HEK293 (cell line): Measurements from ENCODE around the gene NHSL2.
A peak's percentile ranks its signal among the peaks of the same experiment; 100 is the strongest.

Experiments
- CTCF ChIA-PET: fragments of 350-600 bp; formaldehyde crosslinking; extraction: SDS; loops from one replicate; lab custom pipeline; 2021; ENCODE audit warnings: antibody characterized with exemption; lab: Yijun Ruan, JAX
- POLR2A ChIA-PET: fragments of 300-600 bp; formaldehyde crosslinking; extraction: SDS; loops from one replicate; lab custom pipeline; 2020; ENCODE audit warnings: antibody characterized with exemption, inconsistent platforms; lab: Yijun Ruan, JAX
- H3K27ac ChIP-seq: fragments of 200-500 bp; sonication (Bioruptor generic); 2 replicates; pipeline ENCODE4 v1.5.1; 2014; ENCODE audit warnings: low read depth, low read length, control low read depth, inconsistent platforms; ENCODE audit errors: extremely low read depth
- H3K36me3 ChIP-seq, 2 experiments: fragments of 200-500 bp in 1 of 2; sonication (Bioruptor generic) in 1 of 2; 1 replicate in 1 of 2; 2 replicates in 1 of 2; pipeline ENCODE4 v1.5.1; 2014 to 2017; ENCODE audit warnings: inconsistent platforms in 2 of 2, low read length in 2 of 2; ENCODE audit not compliant: control insufficient read depth in 2 of 2, insufficient read depth in 1 of 2
- H3K4me1 ChIP-seq: fragments of 200-500 bp; sonication (Bioruptor generic); 2 replicates; pipeline ENCODE4 v1.5.1; 2014; ENCODE audit warnings: mild to moderate bottlenecking, low read length, inconsistent platforms; ENCODE audit not compliant: control insufficient read depth, insufficient read depth
- H3K4me3 ChIP-seq: 2 replicates; pipeline ENCODE4 v1.5.1; 2011; ENCODE audit warnings: low read depth, mild to moderate bottlenecking, control low read depth, low read length, moderate library complexity
- H3K9me3 ChIP-seq: fragments of 200-500 bp; sonication (Bioruptor generic); 2 replicates; pipeline ENCODE4 v1.5.1; 2014; ENCODE audit warnings: low read depth, low read length, inconsistent platforms; ENCODE audit not compliant: control insufficient read depth, insufficient read depth
- EGR2 ChIP-seq: fragments of 450-650 bp; formaldehyde crosslinking; IDR thresholded peaks from 2 replicates; pipeline ENCODE4 v1.5.1; 2016; ENCODE audit warnings: low read depth, missing biosample characterization, missing genetic modification characterization
- GLI4 ChIP-seq: fragments of 450-650 bp; formaldehyde crosslinking; IDR thresholded peaks from 2 replicates; pipeline ENCODE4 v1.5.1; 2016; ENCODE audit warnings: missing biosample characterization, missing genetic modification characterization
- OSR2 ChIP-seq: fragments of 450-650 bp; formaldehyde crosslinking; IDR thresholded peaks from 2 replicates; pipeline ENCODE4 v1.5.1; 2016; ENCODE audit warnings: missing biosample characterization, missing genetic modification characterization
- PRDM1 ChIP-seq: fragments of 450-650 bp; formaldehyde crosslinking; IDR thresholded peaks from 2 replicates; pipeline ENCODE4; 2016; ENCODE audit warnings: missing biosample characterization, missing genetic modification characterization
- PRDM10 ChIP-seq: fragments of 450-650 bp; formaldehyde crosslinking; IDR thresholded peaks from 2 replicates; pipeline ENCODE4 v1.5.1; 2016; ENCODE audit warnings: missing biosample characterization, missing genetic modification characterization
- SCRT1 ChIP-seq: fragments of 450-650 bp; formaldehyde crosslinking; IDR thresholded peaks from 2 replicates; pipeline ENCODE4 v1.5.1; 2016; ENCODE audit warnings: missing biosample characterization, missing genetic modification characterization, borderline replicate concordance
- SCRT2 ChIP-seq: fragments of 450-650 bp; formaldehyde crosslinking; IDR thresholded peaks from 2 replicates; pipeline ENCODE4 v1.5.1; 2016; ENCODE audit warnings: missing biosample characterization, missing genetic modification characterization
- ZBTB10 ChIP-seq: fragments of 450-650 bp; formaldehyde crosslinking; IDR thresholded peaks from 2 replicates; pipeline ENCODE4 v1.5.1; 2016; ENCODE audit warnings: missing biosample characterization, missing genetic modification characterization
- ZFP37 ChIP-seq: fragments of 450-650 bp; formaldehyde crosslinking; IDR thresholded peaks from 2 replicates; pipeline ENCODE4 v1.5.1; 2016; ENCODE audit warnings: missing biosample characterization, missing genetic modification characterization
- ZNF292 ChIP-seq: fragments of 450-650 bp; formaldehyde crosslinking; IDR thresholded peaks from 2 replicates; pipeline ENCODE4 v1.5.1; 2016; ENCODE audit warnings: low read depth, missing biosample characterization, missing genetic modification characterization, borderline replicate concordance
- ZNF398 ChIP-seq: fragments of 450-650 bp; formaldehyde crosslinking; IDR thresholded peaks from 2 replicates; pipeline ENCODE4 v1.5.1; 2017; ENCODE audit warnings: missing biosample characterization, missing genetic modification characterization
- TF ChIP-seq, protein P1 (sequence below): fragments of 450-650 bp; formaldehyde crosslinking; IDR thresholded peaks from 2 replicates; pipeline ENCODE4 v1.5.1; 2016; ENCODE audit warnings: missing biosample characterization, missing genetic modification characterization, low read depth
- TF ChIP-seq, protein P2 (sequence below): fragments of 450-650 bp; formaldehyde crosslinking; IDR thresholded peaks from 2 replicates; pipeline ENCODE4 v1.5.1; 2017; ENCODE audit warnings: missing biosample characterization, mild to moderate bottlenecking, missing genetic modification characterization, moderate library complexity
- TF ChIP-seq, protein P3 (sequence below): fragments of 450-650 bp; formaldehyde crosslinking; IDR thresholded peaks from 2 replicates; pipeline ENCODE4 v1.5.1; 2016; ENCODE audit warnings: missing biosample characterization, missing genetic modification characterization

NHSL2 gene

DNA sequence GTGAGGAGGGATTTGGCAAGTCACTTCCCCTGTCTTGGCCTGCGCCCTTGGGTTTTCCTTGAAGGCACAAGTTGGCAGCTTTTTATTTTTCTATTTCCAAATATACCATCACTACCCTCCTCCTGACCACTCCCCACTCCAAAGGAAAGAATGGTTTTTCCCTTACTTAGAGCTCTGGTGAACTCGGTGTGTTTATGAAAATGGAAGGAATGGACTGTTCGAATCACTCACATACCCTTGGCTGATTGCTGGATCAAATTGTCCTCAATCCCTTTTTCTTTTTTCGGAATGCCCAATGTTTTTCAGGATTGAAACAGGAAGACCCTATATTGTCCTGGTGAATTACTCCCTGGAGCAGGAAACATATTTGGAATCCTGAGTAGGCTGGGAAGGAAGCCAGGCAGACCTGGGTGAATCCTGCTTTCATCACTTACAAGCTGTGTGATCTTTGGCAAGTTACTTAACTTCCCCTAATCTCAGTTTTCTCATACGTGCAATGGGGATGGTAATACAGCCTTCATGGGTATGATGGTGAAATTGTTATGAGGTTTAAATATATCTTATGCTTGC is 150.4 kb downstream of the NHSL2 start:
- Histone ChIP-seq H3K36me3 (no peaks in the 10 kb centered on the region), H3K27ac (no peak overlapping the region), H3K4me3 (no peak overlapping the region), H3K4me1 (no peaks in the 10 kb centered on the region), H3K9me3 (no peaks in the 10 kb centered on the region)
- ChIA-PET CTCF (interaction anchor here (1.1 to 1.2 kb wide), 2 partner anchors 14 to 56 kb away, joined by 3 to 4 read pairs; no protein-coding TSS in a partner anchor), POLR2A (no interaction called here)
- TF ChIP-seq PRDM1 (tag by site-specific recombination): no peak
- TF ChIP-seq PRDM10 (tag by site-specific recombination): 0 out of 2 replicates have a peak, but pooled peaks have one; percentile 22

DNA sequence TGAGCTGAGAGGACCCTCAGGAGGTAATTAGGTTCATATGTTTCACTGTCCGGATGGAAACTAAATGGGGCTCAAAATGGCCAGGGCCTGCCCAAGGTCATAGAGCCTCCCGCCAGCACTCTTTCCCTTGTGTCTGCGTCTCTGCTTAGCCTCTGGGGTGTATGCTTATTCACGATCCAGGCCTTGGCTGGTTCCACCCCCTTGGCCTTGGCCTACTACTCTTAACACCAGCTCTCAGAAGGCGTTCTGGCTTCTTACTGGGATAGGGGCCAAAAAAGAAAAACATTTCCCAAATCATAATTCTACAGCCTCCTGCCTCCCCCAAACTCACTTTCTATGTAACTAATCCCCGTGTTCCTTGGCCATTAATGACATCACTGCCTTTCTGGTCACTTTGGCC is 152.3 kb downstream of the NHSL2 start:
- POLR2A ChIA-PET: no interaction called here
- TF ChIP-seq, protein P1, sequence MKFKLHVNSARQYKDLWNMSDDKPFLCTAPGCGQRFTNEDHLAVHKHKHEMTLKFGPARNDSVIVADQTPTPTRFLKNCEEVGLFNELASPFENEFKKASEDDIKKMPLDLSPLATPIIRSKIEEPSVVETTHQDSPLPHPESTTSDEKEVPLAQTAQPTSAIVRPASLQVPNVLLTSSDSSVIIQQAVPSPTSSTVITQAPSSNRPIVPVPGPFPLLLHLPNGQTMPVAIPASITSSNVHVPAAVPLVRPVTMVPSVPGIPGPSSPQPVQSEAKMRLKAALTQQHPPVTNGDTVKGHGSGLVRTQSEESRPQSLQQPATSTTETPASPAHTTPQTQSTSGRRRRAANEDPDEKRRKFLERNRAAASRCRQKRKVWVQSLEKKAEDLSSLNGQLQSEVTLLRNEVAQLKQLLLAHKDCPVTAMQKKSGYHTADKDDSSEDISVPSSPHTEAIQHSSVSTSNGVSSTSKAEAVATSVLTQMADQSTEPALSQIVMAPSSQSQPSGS: peak; percentile 29; the same call in 1 of the 2 replicates
- TF ChIP-seq ZBTB10 (no peak), SCRT1 (tag by site-specific recombination) (no peak), GLI4 (no peak), ZFP37 (tag by site-specific recombination) (no peak), OSR2 (tag by site-specific recombination) (no peak)
- TF ChIP-seq, all 188 proteins: peak for 1
- CTCF ChIA-PET: no interaction called here
- Histone ChIP-seq H3K27ac (no peak overlapping the region), H3K4me1 (no peaks in the 10 kb centered on the region), H3K36me3 (no peaks in the 10 kb centered on the region), H3K4me3 (no peak overlapping the region), H3K9me3 (no peaks in the 10 kb centered on the region)

DNA sequence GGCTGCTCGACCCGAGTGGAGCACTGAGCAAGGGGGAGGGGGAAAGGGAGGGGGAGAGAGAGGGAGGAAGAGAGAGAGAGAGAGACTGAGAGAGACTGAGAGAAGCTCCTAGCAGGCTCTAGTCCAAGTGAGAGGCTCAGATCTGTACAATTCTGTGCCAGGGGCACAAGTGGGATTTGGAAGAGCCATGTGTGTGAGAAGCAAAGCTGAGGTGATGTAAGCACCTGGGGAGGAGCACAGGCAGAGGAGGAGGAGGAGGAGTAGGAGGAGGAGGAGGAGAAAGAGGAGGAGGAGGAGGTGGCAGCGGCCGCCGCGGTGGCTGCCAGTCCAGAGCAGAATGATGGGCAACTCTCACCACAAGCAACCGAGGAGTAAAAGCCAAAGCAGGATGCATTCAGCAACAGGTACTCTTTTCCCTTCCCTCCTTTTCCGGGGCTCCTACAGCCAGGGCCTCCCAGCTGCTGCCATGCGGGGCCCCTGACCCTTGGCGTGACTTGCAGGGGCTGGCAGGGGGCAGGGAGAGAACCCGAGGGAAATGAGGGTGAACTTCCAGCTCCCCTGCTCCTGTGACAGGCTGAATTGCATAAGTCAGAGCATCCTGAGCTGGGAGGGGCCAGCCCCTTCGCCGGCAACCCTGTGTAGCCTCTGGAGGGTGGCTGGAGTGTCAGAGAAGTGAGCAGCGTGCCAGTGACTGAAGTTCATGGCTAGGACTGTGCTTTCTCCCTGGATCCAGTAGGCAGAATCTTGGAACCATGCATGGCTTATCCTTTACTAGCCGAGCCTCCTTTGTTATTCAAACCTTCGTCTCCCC is 158.9 kb downstream of the NHSL2 start:
- Histone ChIP-seq H3K9me3 (no peaks in the 10 kb centered on the region), H3K4me1 (peaks cover 3% of the 10 kb centered on the region; the same call in 1 of the 2 replicates), H3K27ac (no peak overlapping the region), H3K36me3 (no peaks in the 10 kb centered on the region), H3K4me3 (no peak overlapping the region)
- ChIA-PET POLR2A (interaction anchor here (1.0 kb wide), 1 partner anchor 11 kb away, joined by 3 read pairs; no protein-coding TSS in a partner anchor), CTCF (interaction anchor here (1.1 to 2.2 kb wide), 3 partner anchors 9 to 210 kb away, joined by 3 to 12 read pairs (median 4); no protein-coding TSS in a partner anchor)
- TF ChIP-seq, protein P2, sequence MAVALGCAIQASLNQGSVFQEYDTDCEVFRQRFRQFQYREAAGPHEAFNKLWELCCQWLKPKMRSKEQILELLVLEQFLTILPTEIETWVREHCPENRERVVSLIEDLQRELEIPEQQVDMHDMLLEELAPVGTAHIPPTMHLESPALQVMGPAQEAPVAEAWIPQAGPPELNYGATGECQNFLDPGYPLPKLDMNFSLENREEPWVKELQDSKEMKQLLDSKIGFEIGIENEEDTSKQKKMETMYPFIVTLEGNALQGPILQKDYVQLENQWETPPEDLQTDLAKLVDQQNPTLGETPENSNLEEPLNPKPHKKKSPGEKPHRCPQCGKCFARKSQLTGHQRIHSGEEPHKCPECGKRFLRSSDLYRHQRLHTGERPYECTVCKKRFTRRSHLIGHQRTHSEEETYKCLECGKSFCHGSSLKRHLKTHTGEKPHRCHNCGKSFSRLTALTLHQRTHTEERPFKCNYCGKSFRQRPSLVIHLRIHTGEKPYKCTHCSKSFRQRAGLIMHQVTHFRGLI (tag by site-specific recombination): no peak
- TF ChIP-seq ZNF292 (tag by site-specific recombination): no peak
- peak; percentile 64; the same call in 1 of the 2 replicates for TF ChIP-seq SCRT1 (tag by site-specific recombination)
- TF ChIP-seq ZNF398 (tag by site-specific recombination): peak; percentile 78
- TF ChIP-seq, protein P3, sequence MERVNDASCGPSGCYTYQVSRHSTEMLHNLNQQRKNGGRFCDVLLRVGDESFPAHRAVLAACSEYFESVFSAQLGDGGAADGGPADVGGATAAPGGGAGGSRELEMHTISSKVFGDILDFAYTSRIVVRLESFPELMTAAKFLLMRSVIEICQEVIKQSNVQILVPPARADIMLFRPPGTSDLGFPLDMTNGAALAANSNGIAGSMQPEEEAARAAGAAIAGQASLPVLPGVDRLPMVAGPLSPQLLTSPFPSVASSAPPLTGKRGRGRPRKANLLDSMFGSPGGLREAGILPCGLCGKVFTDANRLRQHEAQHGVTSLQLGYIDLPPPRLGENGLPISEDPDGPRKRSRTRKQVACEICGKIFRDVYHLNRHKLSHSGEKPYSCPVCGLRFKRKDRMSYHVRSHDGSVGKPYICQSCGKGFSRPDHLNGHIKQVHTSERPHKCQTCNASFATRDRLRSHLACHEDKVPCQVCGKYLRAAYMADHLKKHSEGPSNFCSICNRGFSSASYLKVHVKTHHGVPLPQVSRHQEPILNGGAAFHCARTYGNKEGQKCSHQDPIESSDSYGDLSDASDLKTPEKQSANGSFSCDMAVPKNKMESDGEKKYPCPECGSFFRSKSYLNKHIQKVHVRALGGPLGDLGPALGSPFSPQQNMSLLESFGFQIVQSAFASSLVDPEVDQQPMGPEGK (tag by site-specific recombination): 0 out of 2 replicates have a peak, but pooled peaks have one; percentile 19
- TF ChIP-seq EGR2: peak; percentile 96
- peak; percentile 91 for TF ChIP-seq SCRT2
